ENCODE measurements around the gene CALU. TPM values are rescaled to one million over a fixed set of nuclear protein-coding genes. Genes with fewer than 3 reads are reported as not detected.

Gene CALU
- total RNA-seq, 2 experiments from 2014 or later, result 28.4 to 29.9 TPM

DNA sequence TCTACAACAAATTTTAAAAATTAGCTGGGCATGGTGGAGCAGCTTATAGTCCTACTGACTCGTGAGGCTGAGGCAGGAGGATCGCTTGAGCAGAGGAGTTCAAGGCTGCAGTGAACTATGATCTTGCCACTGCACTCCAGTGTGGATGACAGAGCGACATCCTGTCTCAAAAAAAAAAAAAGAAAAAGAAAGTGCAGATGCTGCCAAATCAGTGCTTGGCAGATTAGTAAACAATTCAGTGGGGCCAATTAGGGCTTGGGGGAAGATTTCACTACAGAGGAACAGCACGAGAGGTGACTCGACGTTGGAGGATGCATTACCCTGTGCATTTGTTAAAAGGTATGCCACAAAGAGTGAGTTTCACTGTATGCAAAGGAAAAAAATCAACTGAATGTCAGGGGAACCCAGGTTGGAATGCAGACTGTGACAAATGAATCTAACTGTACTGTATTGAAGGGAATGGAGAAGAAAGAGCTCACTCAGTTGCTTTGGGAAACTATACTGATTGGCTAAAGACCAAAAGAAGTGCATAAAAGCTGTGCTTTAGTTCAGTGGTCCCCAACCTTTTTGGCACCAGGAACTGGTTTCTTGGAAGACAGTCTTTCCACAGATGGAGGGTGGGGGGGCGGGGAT lies 35.4 kb upstream of the CALU start:
- TF ChIP-seq, protein P1, sequence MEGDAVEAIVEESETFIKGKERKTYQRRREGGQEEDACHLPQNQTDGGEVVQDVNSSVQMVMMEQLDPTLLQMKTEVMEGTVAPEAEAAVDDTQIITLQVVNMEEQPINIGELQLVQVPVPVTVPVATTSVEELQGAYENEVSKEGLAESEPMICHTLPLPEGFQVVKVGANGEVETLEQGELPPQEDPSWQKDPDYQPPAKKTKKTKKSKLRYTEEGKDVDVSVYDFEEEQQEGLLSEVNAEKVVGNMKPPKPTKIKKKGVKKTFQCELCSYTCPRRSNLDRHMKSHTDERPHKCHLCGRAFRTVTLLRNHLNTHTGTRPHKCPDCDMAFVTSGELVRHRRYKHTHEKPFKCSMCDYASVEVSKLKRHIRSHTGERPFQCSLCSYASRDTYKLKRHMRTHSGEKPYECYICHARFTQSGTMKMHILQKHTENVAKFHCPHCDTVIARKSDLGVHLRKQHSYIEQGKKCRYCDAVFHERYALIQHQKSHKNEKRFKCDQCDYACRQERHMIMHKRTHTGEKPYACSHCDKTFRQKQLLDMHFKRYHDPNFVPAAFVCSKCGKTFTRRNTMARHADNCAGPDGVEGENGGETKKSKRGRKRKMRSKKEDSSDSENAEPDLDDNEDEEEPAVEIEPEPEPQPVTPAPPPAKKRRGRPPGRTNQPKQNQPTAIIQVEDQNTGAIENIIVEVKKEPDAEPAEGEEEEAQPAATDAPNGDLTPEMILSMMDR (IDR thresholded peaks at IDR 0.05), result no peak
- H3K9me3 ChIP-seq (ENCODE audit: control insufficient read depth in 1 of 2, insufficient read depth in 1 of 2, low read length in 2 of 2), result peaks cover 0 to under 1% of the 10 kb centered on the region in 2 experiments
- H3K9me3 Mint-ChIP-seq, result no peaks in the 10 kb centered on the region
- no peak overlapping the region for H3K4me3 Mint-ChIP-seq
- H3K27ac Mint-ChIP-seq, result no peak overlapping the region
- H3K4me1 Mint-ChIP-seq (ENCODE audit: low read depth), result no peaks in the 10 kb centered on the region
- CTCF ChIA-PET, result no interaction called here
- no peak overlapping the region for H3K4me3 ChIP-seq (ENCODE audit: low read length)
- DNase-seq (no peak), ATAC-seq (ENCODE audit: poor library complexity) (no peak)
- no peaks in the 10 kb centered on the region for H3K4me1 ChIP-seq (ENCODE audit: insufficient read depth, low read length)
- no peaks in the 10 kb centered on the region for H3K36me3 ChIP-seq (ENCODE audit: insufficient read depth, low read length)
- H3K27me3 Mint-ChIP-seq, result peaks cover 20% of the 10 kb centered on the region
- H3K27me3 ChIP-seq (ENCODE audit: control insufficient read depth in 1 of 2, insufficient read depth in 2 of 2, low read length in 2 of 2), result peaks cover 8 to 19% of the 10 kb centered on the region in 2 experiments
- no peak overlapping the region for H3K27ac ChIP-seq (ENCODE audit: low read depth in 1 of 2, low read length in 2 of 2)
- intact Hi-C loops (cut with DNase I, micrococcal nuclease), result no loop called here
- H3K36me3 Mint-ChIP-seq (ENCODE audit: low read depth), result no peaks in the 10 kb centered on the region
- POLR2A ChIA-PET, result no interaction called here

DNA sequence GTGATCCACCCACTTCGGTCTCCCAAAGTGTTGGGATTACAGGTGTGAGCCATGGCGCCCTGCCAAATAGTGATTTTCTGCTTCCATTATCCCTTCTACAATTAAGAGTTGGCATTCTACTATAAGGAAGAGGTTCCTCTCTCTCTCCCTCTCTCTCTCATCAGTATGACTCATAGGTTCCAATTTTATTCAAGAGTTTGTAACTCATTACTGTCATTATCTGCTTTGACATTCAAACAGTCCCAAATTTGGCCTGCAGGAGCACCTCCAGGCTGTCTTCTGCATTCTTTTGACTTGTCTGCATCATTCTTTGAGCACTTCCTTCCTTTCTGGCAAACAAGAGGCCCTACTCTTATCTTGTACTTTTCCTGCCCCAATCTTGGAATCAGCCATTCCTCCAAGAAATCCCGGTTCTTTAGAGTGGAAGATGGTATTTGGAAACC lies 33.2 kb upstream of the CALU start:
- H3K4me3 ChIP-seq (ENCODE audit: low read length), result no peak overlapping the region
- TF ChIP-seq, protein P1 (IDR thresholded peaks at IDR 0.05), result no peak
- Mint-ChIP-seq H3K4me3 (no peak overlapping the region), H3K36me3 (ENCODE audit: low read depth) (no peaks in the 10 kb centered on the region), H3K27me3 (peaks cover 5% of the 10 kb centered on the region), H3K27ac (no peak overlapping the region), H3K4me1 (ENCODE audit: low read depth) (no peaks in the 10 kb centered on the region), H3K9me3 (no peaks in the 10 kb centered on the region)
- H3K27ac ChIP-seq (ENCODE audit: low read depth in 1 of 2, low read length in 2 of 2), result no peak overlapping the region
- no peak for ATAC-seq (ENCODE audit: poor library complexity)
- no peaks in the 10 kb centered on the region for H3K9me3 ChIP-seq (ENCODE audit: control insufficient read depth in 1 of 2, insufficient read depth in 1 of 2, low read length in 2 of 2)
- H3K36me3 ChIP-seq (ENCODE audit: insufficient read depth, low read length), result no peaks in the 10 kb centered on the region
- H3K4me1 ChIP-seq (ENCODE audit: insufficient read depth, low read length), result no peaks in the 10 kb centered on the region
- ChIA-PET CTCF (no interaction called here), POLR2A (no interaction called here)
- no peaks in the 10 kb centered on the region for H3K27me3 ChIP-seq (ENCODE audit: control insufficient read depth in 1 of 2, insufficient read depth in 2 of 2, low read length in 2 of 2)
- intact Hi-C loops (cut with DNase I, micrococcal nuclease), result no loop called here
- no peak for DNase-seq

DNA sequence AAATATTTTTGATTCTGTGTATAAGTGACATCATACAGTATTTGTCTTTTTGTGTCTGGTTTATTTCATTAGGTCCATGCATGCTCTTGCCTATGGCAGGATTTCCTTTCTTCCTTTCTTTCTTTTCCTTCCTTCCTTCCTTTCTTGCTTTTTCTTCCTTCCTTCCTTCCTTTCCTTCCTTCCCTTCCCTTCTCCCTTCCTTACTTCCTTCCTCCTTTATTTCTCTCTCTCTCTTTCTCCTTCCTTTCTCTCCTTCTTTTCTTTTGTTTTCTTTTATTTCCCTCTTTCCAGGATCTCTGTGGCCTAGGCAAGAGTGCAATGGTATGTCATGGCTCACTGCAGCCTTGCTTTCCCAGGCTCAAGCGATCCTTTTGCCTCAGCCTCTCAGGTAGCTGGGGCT lies 31.4 kb upstream of the CALU start:
- no peaks in the 10 kb centered on the region for H3K36me3 Mint-ChIP-seq (ENCODE audit: low read depth)
- ChIA-PET CTCF (no interaction called here), POLR2A (no interaction called here)
- no peaks in the 10 kb centered on the region for H3K4me1 Mint-ChIP-seq (ENCODE audit: low read depth)
- no peak overlapping the region for H3K4me3 Mint-ChIP-seq
- H3K9me3 Mint-ChIP-seq, result no peaks in the 10 kb centered on the region
- intact Hi-C loops (cut with DNase I, micrococcal nuclease), result no loop called here
- no peak overlapping the region for H3K27ac ChIP-seq (ENCODE audit: low read depth in 1 of 2, low read length in 2 of 2)
- H3K4me3 ChIP-seq (ENCODE audit: low read length), result no peak overlapping the region
- no peaks in the 10 kb centered on the region for H3K9me3 ChIP-seq (ENCODE audit: control insufficient read depth in 1 of 2, insufficient read depth in 1 of 2, low read length in 2 of 2)
- H3K4me1 ChIP-seq (ENCODE audit: insufficient read depth, low read length), result no peaks in the 10 kb centered on the region
- ATAC-seq (ENCODE audit: poor library complexity) (no peak), DNase-seq (no peak)
- peaks cover 8% of the 10 kb centered on the region for H3K27me3 Mint-ChIP-seq
- no peaks in the 10 kb centered on the region for H3K36me3 ChIP-seq (ENCODE audit: insufficient read depth, low read length)
- no peak overlapping the region for H3K27ac Mint-ChIP-seq
- H3K27me3 ChIP-seq (ENCODE audit: control insufficient read depth in 1 of 2, insufficient read depth in 2 of 2, low read length in 2 of 2), result no peaks in the 10 kb centered on the region
- TF ChIP-seq, protein P1 (IDR thresholded peaks at IDR 0.05), result no peak
